ENCODE results near the gene APAF1.

The APAF1 gene

GRCh38 chr12:98606359-98606988 is 38.6 kb upstream of the APAF1 start:
- Histone ChIP-seq H4K20me1 (ENCODE audit: insufficient read depth, low read length) (no peaks in the 10 kb centered on the region), H3K4me1 (ENCODE audit: insufficient read depth, low read length, severe bottlenecking) (peaks cover 4% of the 10 kb centered on the region), H3F3A (ENCODE audit: insufficient read depth, low read length) (peaks cover 8% of the 10 kb centered on the region), H3K36me3 (ENCODE audit: insufficient read depth, low read length) (peaks cover 28% of the 10 kb centered on the region), H3K79me2 (ENCODE audit: insufficient read depth, low read length) (no peaks in the 10 kb centered on the region), H2AFZ (ENCODE audit: low read length) (no peak overlapping the region), H3K4me3 (ENCODE audit: low read depth, low read length, poor library complexity, severe bottlenecking) (no peak overlapping the region), H3K27me3 (ENCODE audit: insufficient read depth, low read length) (no peaks in the 10 kb centered on the region), H3K9me2 (ENCODE audit: low read depth, low read length) (no peaks in the 10 kb centered on the region), H3K4me2 (ENCODE audit: low read length) (no peak overlapping the region), H3K9me3 (ENCODE audit: low read length) (no peaks in the 10 kb centered on the region), H3K9ac (ENCODE audit: low read length) (no peak overlapping the region), H3K27ac (ENCODE audit: low read depth, low read length, poor library complexity, severe bottlenecking) (no peak overlapping the region)
- TF ChIP-seq CTCF (IDR thresholded peaks at IDR 0.05; ENCODE audit: low read length), result peak; percentile 33; the same call in 1 of the 2 replicates
- no peak for TF ChIP-seq EZH2 (IDR thresholded peaks at IDR 0.05; ENCODE audit: borderline replicate concordance, low read length)

GRCh38 chr12:98610596-98610995 is 34.5 kb upstream of the APAF1 start:
- Histone ChIP-seq H3K9me2 (ENCODE audit: low read depth, low read length) (no peaks in the 10 kb centered on the region), H3F3A (ENCODE audit: insufficient read depth, low read length) (no peaks in the 10 kb centered on the region), H3K4me3 (ENCODE audit: low read depth, low read length, poor library complexity, severe bottlenecking) (no peak overlapping the region), H3K4me1 (ENCODE audit: insufficient read depth, low read length, severe bottlenecking) (peaks cover 19% of the 10 kb centered on the region), H3K27me3 (ENCODE audit: insufficient read depth, low read length) (no peaks in the 10 kb centered on the region), H3K27ac (ENCODE audit: low read depth, low read length, poor library complexity, severe bottlenecking) (no peak overlapping the region), H3K36me3 (ENCODE audit: insufficient read depth, low read length) (no peaks in the 10 kb centered on the region), H2AFZ (ENCODE audit: low read length) (no peak overlapping the region), H3K4me2 (ENCODE audit: low read length) (no peak overlapping the region), H3K9ac (ENCODE audit: low read length) (no peak overlapping the region), H4K20me1 (ENCODE audit: insufficient read depth, low read length) (no peaks in the 10 kb centered on the region), H3K9me3 (ENCODE audit: low read length) (no peaks in the 10 kb centered on the region), H3K79me2 (ENCODE audit: insufficient read depth, low read length) (no peaks in the 10 kb centered on the region)
- TF ChIP-seq EZH2 (IDR thresholded peaks at IDR 0.05; ENCODE audit: borderline replicate concordance, low read length) (no peak), CTCF (IDR thresholded peaks at IDR 0.05; ENCODE audit: low read length) (no peak)

GRCh38 chr12:98612696-98613334 is 32.3 kb upstream of the APAF1 start:
- no peaks in the 10 kb centered on the region for H3K27me3 ChIP-seq (ENCODE audit: insufficient read depth, low read length)
- peak overlapping the region; percentile 40; the same call in 1 of the 2 replicates for H3K4me2 ChIP-seq (ENCODE audit: low read length)
- H3F3A ChIP-seq (ENCODE audit: insufficient read depth, low read length), result no peaks in the 10 kb centered on the region
- H4K20me1 ChIP-seq (ENCODE audit: insufficient read depth, low read length), result no peaks in the 10 kb centered on the region
- H3K9me3 ChIP-seq (ENCODE audit: low read length), result 0 out of 2 replicates have a peak, but pooled peaks cover 3% of the 10 kb centered on the region
- no peak overlapping the region for H3K4me3 ChIP-seq (ENCODE audit: low read depth, low read length, poor library complexity, severe bottlenecking)
- no peaks in the 10 kb centered on the region for H3K36me3 ChIP-seq (ENCODE audit: insufficient read depth, low read length)
- peak overlapping the region; percentile 72 for H3K27ac ChIP-seq (ENCODE audit: low read depth, low read length, poor library complexity, severe bottlenecking)
- H3K79me2 ChIP-seq (ENCODE audit: insufficient read depth, low read length), result no peaks in the 10 kb centered on the region
- H3K9ac ChIP-seq (ENCODE audit: low read length), result peak overlapping the region; percentile 44; the same call in 1 of the 2 replicates
- H3K9me2 ChIP-seq (ENCODE audit: low read depth, low read length), result no peaks in the 10 kb centered on the region
- H3K4me1 ChIP-seq (ENCODE audit: insufficient read depth, low read length, severe bottlenecking), result peaks cover 15% of the 10 kb centered on the region
- TF ChIP-seq EZH2 (IDR thresholded peaks at IDR 0.05; ENCODE audit: borderline replicate concordance, low read length) (no peak), CTCF (IDR thresholded peaks at IDR 0.05; ENCODE audit: low read length) (peak; percentile 6; the same call in 1 of the 2 replicates)
- no peak overlapping the region for H2AFZ ChIP-seq (ENCODE audit: low read length)
